ENCODE measurements around the gene TP73.

The TP73 gene

DNA sequence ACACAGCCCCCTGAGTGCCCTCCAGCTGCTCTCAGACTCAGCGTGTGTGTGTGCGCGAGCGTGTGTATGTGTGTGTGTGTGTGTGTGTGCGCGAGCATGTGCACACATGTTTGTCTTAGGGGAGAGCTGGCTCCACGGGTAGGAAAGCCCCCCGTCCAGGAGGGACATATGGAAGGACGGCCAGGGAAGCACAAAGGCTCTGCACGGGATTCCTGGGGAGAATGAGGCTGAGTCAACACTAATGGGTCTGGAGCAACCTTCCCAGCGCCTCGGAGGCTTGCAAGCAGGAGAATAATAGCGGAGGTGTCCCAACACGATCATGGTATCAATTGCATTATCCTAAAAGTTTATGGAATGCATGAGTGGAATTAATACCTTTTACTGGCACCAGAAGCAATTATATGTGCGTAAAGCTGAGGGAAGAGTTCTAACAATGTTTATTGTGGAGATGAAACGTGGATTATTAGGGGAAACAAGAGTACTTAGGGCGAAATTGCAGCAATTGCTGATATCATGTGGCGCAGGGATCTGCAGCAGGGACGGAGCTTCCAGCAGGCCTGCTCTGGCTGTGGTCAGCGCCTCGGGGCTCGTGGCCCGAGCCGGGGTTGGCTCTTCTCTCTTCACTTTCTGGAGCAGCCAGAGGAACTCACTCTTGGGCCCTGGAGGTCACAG, 59.6 kb downstream of the TP73 start:
- no peak for DNase-seq

GRCh38 chr1:3712573-3713535, 60.5 kb downstream of the TP73 start:
- no peak for DNase-seq

DNA sequence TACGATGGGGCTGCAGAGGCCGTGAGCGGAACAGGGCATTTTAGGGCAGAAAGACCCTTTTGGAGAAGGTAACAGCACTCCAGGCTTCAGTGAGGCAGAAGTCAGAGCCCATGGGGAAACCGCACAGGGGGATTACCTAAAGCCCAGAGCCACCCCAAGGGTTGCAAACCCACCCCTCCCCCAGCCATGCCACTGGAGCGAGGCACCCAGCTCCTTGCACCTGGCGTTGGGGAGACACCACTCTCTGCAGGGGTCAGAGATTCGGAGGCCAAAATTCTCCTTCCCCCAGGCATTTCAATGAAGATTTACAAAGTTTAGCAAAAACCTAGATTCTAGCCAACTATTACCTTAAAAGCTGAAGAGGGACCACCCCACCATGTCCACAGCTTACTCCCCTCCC, 61.5 kb downstream of the TP73 start:
- DNase-seq, result no peak

DNA sequence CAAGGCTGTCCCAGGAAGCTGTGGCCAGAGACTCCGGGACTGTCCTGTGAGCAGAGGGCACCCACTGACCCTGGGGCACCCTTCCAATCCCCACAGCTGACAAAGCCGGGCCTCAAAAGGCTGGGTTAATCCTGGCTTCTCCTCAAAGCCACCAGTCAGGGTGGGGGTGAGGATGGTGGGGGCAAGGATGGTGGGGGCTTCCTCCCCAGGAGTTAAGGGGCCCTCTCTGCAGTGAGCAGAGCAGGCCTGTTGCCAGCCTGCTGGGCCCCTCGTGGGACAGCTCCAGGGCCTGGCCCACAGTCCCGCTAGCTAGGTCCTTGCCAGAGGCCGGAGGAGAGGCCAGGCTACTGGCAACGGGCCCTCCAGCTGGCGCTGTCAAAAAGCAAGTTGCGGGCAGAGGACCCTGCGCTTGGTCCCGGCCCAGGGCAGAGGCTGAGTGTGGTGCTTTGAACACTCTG, 62.0 kb downstream of the TP73 start:
- DNase-seq, result no peak

DNA sequence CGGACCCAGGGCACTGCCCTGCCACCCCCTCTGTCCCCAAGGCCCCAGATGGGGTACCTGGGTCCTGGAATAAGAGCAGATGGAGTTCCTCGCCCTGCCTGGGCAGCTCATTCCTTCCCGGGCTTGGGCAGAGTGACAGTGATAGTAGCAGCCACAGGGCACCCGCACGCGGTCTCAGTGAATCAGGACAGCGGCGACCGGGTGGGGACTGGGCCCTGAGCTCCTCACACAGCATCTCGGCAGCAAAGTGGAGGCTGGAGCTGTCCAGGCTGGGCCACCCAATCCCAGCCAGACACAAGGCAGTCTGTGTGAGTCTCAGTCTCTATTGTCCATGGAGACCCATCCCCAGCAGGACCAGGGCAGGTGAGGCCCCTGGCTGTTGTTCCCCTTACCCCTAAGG, 62.5 kb downstream of the TP73 start:
- DNase-seq, result no peak

DNA sequence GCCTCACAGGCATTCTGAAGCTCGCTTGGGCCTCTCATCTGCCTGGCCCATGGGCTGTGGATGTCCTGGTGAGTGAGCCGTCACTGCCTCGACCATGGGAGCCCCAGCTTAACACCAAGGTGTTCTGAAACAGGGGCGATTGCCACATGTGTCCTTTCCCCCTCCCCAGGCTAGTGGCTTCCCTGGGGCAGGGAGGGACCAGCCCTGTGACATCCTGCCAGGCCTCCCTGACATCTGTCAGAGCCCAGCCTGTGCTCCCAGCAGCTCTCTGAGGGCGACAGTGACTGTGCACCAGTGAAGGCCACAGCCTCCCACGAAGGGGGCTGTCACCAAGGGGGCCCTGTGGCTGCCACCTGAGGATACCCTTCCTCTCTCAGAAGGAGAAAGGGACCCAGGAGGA, 64.0 kb downstream of the TP73 start:
- DNase-seq, result no peak

- DNase-seq, result peak; percentile 37
These were observed 64.9 kb downstream of the TP73 start for GRCh38 chr1:3717041-3717714.

- DNase-seq, result peak; percentile 65
These were observed 65.6 kb downstream of the TP73 start for GRCh38 chr1:3717715-3718601.

- no peak for DNase-seq
These were observed 66.4 kb downstream of the TP73 start for GRCh38 chr1:3718764-3719163.

DNA sequence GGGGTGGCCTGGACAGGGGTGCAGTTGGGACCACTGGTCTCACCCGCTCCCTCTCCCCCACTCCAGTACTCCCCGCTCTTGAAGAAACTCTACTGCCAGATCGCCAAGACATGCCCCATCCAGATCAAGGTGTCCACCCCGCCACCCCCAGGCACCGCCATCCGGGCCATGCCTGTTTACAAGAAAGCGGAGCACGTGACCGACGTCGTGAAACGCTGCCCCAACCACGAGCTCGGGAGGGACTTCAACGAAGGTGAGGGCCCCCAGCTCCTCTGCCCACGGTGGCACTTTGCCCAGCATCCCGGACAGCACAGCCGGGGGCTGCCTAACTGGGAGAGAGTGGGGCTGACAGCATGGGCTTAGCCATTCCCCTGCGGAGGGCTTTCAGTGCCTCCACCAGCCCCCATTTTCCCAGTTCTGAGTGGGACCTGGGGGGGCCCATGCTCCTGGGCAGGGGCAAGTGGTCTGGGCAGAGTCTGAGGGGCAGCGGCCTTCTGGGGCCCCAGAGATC, 69.7 kb downstream of the TP73 start:
- DNase-seq, result no peak

GRCh38 chr1:3722846-3723245, 70.5 kb downstream of the TP73 start:
- no peak for DNase-seq

DNA sequence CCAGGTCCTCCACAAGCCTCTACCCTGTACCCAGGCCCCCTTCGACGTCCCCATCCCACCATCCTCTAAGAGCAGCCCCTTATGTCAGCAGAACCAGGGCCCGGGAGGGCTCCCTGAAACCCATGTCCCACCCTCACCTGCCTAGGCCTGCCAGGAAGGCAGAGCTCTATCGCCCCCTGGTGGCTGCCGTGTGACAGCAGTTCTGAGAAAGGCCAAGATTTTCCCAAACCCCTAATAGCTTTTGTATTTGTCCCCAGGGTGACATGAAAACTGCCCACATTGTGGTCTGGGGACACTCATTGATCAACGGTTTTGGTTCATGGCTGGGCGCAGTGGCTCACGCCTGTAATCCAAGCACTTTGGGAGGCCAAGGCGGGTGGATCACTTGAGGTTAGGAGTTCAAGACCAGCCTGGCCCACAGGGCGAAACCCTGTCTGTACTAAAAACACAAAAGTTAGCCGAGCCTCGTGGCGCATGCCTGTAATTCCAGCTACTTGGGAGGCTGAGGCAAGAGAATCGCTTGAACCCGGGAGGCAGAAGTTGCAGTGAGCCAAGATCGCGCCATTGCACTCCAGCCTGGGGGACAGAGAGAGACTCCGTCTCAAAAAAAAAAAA, 72.2 kb downstream of the TP73 start:
- peak; percentile 84 for DNase-seq

DNA sequence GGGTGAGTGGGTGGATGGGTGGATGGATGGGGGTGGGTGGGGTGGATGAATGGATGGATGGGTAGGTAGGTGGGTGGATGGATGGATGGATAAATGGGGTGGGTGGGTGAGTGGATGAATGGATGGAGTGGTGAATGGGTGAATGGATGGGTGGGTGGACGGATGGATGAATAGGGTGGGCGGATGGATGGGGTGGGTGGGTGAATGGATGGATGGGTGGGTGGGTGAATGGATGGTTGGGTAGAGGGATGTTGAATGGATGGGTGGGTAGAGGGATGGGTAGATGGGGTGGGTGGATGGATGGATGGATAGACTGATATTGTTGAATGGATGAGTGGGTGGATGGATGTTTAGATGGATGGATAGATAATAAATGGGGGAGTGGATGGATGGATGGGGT, 73.0 kb downstream of the TP73 start:
- DNase-seq, result no peak

GRCh38 chr1:3727042-3727824, 74.9 kb downstream of the TP73 start:
- peak; percentile 65 for DNase-seq

- no peak for DNase-seq
These were observed 75.8 kb downstream of the TP73 start for GRCh38 chr1:3727825-3728776.

DNA sequence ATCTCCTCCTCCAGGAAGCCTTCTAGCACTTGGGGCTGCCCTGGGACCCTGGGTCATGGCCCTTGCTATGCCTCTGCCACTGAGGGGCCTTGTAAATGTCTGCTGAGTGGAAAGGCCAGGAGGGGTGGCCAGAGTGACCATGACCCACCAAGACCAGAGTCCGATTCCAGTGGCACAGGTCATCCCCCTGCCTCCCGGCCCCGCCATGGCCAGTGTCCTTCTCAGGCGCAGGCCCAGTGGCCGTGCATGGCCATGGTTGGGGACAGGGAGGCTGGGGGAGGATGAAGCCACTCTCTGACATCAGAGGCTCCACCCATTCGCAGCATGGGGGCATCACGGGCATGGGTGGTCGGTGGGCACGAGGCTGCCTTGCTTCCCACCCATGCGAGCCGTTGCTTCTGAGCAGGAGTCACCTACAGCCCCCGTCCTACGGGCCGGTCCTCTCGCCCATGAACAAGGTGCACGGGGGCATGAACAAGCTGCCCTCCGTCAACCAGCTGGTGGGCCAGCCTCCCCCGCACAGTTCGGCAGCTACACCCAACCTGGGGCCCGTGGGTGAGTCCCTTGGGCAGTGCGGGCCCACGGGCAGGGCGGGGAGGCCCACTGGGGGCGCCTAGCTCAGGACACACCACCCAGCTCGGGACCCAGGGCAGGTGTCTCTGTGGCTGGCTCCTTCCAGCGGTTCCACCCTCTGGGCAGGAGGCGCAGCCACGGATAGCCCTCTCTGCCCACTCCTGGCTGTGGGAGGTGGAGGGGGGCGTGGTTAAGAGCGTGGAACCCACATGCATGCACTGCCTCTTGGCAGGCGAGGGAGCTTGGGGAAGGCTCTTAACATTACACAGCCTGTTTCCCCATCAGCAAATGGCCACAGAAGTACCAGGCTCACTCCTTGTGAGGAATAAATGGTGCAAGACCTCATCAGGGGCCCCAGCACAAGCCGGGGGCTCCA, 77.6 kb downstream of the TP73 start:
- DNase-seq, result peak; percentile 31

- DNase-seq, result no peak
These were observed 78.4 kb downstream of the TP73 start for GRCh38 chr1:3730543-3731247.
